Measurements from ENCODE around the gene TMEM174.

TMEM174 gene

GRCh38 chr5:73172951-73173350 lies at the start of gene TMEM174:
Gene TMEM174, plus strand, starts transcription at chr5:73173193. Its CDS starts 51 bp downstream, at chr5:73173244.
- no peak for DNase-seq

DNA sequence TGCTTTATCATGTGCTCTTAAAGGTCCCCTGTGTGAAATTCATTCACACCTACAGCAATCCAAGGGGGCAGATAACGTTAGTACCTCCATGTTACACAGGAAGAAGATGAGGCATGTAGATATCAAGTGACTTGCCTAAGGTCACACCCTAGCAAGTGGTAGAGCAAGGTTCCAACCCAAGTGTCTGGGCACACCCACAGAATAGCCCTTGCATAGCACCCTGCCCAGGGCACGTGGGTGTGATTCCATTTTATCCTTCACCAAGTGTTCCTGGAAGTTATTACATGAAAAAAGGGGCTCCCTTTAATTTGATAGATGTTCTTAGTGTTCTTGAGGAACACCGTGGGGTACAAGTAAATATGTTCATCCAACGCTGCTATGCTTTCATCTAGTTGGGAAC lies 47.7 kb upstream of the TMEM174 start:
- DNase-seq = no peak

GRCh38 chr5:73126381-73126780 lies 46.6 kb upstream of the TMEM174 start:
- no peak for DNase-seq

GRCh38 chr5:73126957-73127356 lies 46.0 kb upstream of the TMEM174 start:
- no peak for DNase-seq

DNA sequence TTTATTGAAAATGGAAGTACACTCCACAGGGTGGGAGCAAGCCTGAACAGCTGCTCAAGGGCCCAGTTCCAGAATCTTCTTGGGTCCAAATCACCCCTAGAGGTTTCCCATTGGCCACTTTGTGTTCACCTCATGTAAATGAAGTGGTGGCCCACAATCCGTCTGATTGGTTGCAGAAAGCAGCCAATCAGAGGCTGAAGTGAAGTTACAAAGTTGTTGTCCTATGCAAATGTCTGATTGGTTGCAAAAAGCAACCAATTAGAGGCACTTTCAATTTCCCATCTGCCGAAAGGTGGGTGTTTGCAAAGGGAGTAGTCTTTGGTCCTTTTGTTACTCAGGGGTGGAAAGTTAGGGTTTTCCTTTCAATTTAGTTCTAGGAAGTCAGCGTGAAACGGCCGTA lies 43.9 kb upstream of the TMEM174 start:
- no peak for DNase-seq

GRCh38 chr5:73130811-73131210 lies 42.2 kb upstream of the TMEM174 start:
- DNase-seq = no peak

DNA sequence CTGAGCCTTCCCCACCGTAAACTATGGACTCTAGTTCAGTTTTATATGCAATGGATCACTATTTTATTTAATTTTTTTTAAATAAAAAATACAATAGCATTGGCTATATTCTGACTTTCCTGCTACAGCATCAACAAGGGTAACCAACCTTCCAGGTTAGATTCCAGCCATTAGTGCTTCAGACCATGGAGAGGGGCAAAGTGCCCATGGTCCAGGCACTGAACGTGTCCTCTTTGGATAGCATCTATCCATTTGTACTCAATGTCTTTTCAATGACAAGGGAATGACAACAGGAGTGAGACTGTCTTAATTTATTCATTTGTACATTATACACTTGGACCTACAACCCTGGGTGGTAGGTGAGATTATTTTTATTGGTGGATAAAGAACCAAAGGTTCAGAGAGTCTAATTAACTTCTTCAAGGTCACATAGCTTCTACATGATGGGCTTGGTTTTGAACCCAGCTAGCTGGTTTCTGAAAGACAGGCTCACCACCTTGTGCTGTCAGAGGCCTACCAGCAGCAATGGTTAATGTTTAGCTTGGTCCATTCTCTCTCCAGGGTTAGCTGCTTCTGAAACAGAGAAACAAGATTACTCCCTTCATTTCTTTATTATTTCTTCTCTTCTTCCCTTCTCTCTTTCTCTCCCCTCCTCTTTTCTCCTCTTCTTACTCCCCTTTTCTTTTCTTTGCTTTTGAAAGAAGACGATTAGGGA lies 41.1 kb upstream of the TMEM174 start:
- DNase-seq = no peak

DNA sequence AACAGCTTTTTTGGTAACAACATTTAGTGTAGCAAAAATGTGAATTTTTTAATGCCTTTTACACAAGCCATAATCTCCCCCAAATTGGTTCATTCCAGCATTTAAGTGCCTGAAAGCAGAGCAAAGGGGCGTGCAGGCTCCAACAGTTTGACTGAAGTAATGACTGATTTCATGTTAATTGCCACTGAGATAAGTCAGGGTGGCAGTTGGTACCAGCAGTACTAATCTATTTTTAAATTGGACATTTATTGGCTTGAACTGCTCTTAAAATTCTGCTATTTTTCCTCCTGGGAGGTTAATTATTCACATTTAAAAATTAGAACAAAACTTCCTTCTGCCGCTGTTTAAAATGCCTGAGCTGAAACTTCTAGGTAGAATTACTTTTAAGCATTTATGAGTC lies 40.2 kb upstream of the TMEM174 start:
- no peak for DNase-seq

GRCh38 chr5:73135021-73135420 lies 38.0 kb upstream of the TMEM174 start:
- DNase-seq = no peak

- no peak for DNase-seq
These were observed 37.5 kb upstream of the TMEM174 start for GRCh38 chr5:73135429-73136054.

GRCh38 chr5:73136055-73136562 lies 36.9 kb upstream of the TMEM174 start:
- no peak for DNase-seq

DNA sequence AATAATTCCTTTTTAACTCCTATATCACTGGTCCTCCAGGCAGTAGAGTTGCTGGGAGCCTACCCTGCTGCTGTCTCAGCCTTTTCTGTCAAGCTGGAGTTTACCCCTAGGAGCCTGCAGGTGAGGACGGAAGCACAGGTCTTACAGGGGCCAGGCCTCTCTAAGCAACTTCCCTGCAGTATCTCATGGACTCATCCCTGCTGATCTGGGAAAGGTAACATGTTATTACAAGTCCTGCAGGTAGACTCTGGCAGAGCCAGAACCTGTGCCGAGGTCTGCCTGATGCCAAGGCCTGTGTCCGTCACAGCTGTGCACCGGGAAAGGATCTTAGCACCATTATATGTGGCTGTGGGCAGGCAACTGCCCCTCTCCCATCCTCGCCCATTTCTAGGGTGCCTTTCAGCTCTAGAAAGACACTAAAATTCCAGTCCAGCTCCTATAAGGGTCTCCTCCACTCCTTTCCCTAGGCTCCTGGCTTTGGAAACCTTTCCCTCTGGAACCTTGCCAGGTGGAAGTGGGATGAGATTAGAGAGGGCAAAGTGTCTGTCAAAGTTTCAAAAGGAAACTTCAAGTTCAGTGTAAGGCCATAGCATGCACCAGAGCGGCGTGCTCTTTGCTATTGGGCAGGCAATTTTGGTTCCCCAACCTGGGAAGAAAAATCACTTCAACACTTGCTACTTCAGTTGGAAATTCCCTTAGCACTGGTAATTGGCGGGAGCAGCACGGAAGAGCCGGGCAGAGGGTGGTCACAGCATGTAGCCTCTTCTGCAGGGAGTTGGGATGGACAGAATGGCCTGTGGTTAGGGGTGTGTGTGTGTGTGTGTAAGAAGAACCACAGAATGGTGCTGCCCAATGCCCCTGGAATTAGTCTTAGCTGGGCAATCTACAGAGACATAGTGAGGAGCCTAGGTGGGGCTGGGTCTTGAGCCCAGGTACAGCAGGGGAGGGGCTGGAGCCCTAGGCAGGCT lies 35.1 kb upstream of the TMEM174 start:
- no peak for DNase-seq

- no peak for DNase-seq
These were observed 33.5 kb upstream of the TMEM174 start for GRCh38 chr5:73139485-73139884.

- no peak for DNase-seq
These were observed 32.2 kb upstream of the TMEM174 start for GRCh38 chr5:73140801-73141200.

DNA sequence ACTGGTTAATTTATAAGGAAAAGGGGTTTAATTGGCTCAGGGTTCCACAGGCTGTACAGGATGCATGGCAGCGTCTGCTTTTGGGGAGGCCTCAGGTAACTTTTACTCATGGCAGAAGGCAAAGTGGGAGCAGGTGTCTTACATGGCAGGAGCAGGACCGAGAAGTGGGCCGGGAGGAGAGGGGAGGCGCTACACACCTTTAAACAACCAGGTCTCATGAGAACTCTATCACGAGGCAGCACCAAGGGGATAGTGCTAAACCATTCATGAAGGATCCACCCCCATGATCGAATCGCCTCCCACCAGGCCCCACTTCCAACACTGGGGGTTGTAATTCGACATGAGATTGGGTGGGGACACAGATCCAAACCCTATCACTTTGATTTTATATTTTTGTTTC lies 31.0 kb upstream of the TMEM174 start:
- DNase-seq = no peak

DNA sequence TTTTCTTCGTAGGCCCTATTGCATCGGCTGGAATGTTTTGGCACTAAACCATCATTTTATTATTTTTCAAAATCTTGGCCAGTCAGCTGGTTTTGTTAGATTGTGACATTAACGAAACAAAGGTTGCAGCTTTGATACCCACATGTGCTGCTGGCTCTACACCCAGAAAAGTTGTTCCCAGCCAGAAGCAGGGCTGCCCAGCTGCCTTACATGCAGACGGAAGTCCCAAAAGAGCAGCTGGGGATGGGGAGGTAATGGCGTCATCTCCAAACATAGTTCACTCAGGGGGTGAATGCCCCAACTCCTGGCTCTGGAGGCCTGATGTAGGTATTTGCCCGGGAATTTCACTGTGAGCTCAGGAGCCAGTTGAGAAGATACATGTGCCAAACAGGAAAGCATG lies 29.3 kb upstream of the TMEM174 start:
- DNase-seq = no peak

DNA sequence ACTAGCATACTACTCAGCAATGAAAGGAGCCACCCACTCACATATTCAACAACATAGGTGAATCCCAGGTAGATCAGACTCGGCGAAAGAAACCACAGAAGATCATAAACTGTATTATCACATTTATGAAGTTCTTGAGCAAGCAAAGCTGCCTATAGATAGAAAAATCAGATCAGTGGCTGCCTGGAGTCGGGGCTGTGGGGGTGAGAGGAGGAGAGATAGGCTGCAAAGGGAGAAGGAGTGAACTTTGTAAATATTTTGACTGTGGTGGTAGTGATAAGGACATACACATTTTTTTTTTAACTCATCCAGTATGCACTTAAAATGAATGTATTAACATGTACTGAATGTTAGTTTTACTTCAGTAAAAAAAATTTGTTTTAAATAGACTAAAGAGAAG lies 23.5 kb upstream of the TMEM174 start:
- DNase-seq = no peak

GRCh38 chr5:73150876-73151275 lies 22.1 kb upstream of the TMEM174 start:
- no peak for DNase-seq

DNA sequence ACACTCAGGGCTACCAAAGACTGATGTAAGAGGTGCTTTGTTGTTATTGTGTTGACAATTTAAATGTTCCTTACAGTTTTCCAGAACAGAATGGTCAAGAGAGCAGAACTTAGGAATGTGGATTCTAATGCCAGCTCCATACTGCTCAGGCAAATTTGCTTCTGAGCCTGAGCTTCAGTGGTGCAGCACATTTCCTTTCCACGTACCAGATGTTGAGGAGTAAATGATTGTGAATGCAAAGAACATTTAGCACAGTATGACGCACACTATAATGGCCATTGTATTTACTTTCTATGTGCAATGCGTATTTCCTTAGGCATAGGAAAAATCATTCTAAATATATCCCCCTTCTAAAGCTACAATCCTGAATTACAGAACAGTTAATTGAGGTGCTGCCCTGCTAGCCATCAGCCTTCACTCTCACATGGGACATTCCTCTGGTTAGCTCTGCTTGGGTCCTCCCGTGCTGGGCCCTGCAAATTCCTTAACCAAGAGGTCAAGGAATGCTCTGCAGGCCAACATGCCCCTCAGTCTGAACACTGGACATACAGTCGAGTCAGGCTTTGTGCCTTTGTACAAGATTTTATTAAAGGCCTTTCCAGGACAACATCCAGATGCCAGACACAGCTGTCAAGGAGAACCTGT lies 21.1 kb upstream of the TMEM174 start:
- DNase-seq = no peak

GRCh38 chr5:73152411-73153388 lies 20.3 kb upstream of the TMEM174 start:
- no peak for DNase-seq

GRCh38 chr5:73153513-73153912 lies 19.5 kb upstream of the TMEM174 start:
- DNase-seq = no peak

Data from activated naive CD4-positive, alpha-beta T cell treated with anti-CD3 and anti-CD28 coated beads, Interleukin-2, amount 50 U/mL, for 16 hours (primary cell).